Duodenal mucosa (tissue), 2 donors: ENCODE data around the gene ISG20L2.

Experiments used
- H3K27ac ChIP-seq: one replicate; pipeline ENCODE4 v1.7.0; 2013; ENCODE audit warnings: low read depth, low read length
- H3K27me3 ChIP-seq, 2 donors: one replicate each; pipeline ENCODE4 v1.7.0; 2013; ENCODE audit warnings: low read length in 2 of 2, control low read depth in 1 of 2; ENCODE audit not compliant: insufficient read depth in 2 of 2, control insufficient read depth in 1 of 2
- H3K36me3 ChIP-seq, 2 donors: one replicate each; pipeline ENCODE4 v1.7.0; 2013; ENCODE audit warnings: low read length in 2 of 2, control low read depth in 1 of 2; ENCODE audit not compliant: insufficient read depth in 2 of 2, control insufficient read depth in 1 of 2
- H3K4me1 ChIP-seq, 2 donors: one replicate each; pipeline ENCODE4 v1.7.0; 2013; ENCODE audit warnings: low read length in 2 of 2, control low read depth in 1 of 2; ENCODE audit not compliant: insufficient read depth in 2 of 2, control insufficient read depth in 1 of 2
- H3K4me3 ChIP-seq, 2 donors: one replicate each; pipeline ENCODE4 v1.7.0; 2013; ENCODE audit warnings: low read length in 2 of 2, low read depth in 1 of 2
- H3K9ac ChIP-seq, 2 donors: one replicate each; pipeline ENCODE4 v1.7.0; 2013; ENCODE audit warnings: low read length in 2 of 2, low read depth in 1 of 2
- H3K9me3 ChIP-seq, 2 donors: one replicate each; pipeline ENCODE4 v1.7.0; 2013; ENCODE audit warnings: low read length in 2 of 2, control low read depth in 1 of 2; ENCODE audit not compliant: control insufficient read depth in 1 of 2

Gene ISG20L2

DNA sequence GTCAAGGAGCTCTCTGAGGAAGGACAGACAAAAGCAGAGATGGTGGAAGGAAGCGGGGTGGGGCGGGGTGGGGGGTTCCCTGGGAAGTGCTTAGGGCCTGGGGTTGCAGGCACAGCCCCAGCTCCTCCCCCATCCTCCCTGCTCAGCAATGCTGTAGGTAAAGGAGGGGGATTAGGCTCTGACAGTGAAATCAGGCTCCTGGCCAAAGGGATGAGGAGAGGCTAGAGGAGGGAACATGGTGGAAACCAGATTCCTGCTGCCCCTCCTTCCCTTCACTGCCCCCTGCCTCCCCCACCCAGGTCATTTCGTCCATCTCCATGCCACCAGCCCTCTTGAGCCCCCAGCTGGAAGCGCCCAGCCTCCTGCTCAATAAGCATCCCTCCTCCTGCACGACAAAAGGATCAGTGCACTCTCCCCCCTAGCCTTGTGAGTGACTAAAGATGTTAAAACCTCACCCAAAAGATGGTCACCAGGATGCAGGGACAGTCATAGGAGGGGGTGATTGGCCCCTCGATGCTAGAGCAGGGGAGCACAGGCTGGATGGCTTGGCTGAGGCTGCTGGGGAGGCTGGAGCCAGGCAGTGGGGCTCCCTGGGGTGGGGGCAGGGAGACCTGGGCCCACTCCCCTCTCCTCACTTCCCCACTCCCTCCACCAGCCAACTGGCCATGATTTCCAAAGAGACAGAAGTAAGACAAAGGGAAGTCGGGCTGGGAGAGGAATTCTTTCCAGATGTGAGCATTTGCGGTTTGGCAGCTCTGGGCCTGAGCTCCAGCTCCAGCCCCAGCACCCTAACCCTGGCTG lies 20.9 kb downstream of the ISG20L2 start:
- no peak overlapping the region for H3K4me3 ChIP-seq
- H3K27me3 ChIP-seq: peaks cover 26 to 31% of the 10 kb centered on the region in 2 donors
- no peaks in the 10 kb centered on the region for H3K36me3 ChIP-seq
- H3K9ac ChIP-seq: no peak overlapping the region
- peaks cover 30 to 42% of the 10 kb centered on the region in 2 donors for H3K4me1 ChIP-seq
- no peak overlapping the region for H3K27ac ChIP-seq
- no peaks in the 10 kb centered on the region for H3K9me3 ChIP-seq

DNA sequence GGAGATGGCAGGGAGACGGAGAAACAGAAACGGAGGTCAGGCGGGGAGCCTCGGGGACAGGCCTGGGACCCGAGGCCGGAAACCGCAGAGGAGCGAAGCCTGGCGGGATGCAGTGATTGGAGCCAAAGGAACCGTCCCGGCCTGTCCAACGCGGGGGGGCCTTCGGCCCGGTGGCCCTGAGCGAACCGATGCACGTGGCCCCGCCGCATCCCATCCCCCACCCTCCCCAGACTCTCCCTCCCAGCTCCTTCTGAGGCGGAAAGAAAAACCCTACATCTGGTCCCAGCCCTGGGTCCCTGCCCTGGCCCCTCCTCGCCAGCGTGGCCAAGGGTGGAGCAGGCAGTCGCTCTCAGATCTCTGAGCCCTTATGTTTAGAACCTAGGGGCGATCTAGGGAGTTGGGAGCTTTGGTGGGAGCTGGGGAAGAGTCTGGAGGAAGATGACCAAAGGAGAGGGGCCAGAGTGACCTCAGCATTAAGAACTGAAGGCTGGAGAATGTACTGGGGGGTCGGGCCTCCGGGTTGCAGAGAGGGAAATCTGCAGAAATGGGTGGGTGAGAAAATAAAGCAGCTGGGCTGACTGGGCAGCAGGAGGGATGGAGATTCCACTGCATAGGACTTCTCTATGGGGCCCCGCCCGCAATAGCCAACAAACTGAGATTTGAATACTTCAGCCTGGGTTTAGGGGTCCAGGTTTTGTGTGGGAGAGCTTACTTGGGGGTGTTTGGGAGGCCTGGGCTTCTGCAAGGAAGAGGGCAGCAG lies 21.7 kb downstream of the ISG20L2 start:
- Histone ChIP-seq H3K4me3 (peak overlapping the region; percentile 65 to 68), H3K27me3 (peaks cover 26 to 31% of the 10 kb centered on the region in 2 donors), H3K4me1 (peaks cover 30 to 42% of the 10 kb centered on the region in 2 donors), H3K9ac (peak overlapping the region; percentile 37 to 51), H3K36me3 (no peaks in the 10 kb centered on the region), H3K9me3 (no peaks in the 10 kb centered on the region), H3K27ac (no peak overlapping the region)

DNA sequence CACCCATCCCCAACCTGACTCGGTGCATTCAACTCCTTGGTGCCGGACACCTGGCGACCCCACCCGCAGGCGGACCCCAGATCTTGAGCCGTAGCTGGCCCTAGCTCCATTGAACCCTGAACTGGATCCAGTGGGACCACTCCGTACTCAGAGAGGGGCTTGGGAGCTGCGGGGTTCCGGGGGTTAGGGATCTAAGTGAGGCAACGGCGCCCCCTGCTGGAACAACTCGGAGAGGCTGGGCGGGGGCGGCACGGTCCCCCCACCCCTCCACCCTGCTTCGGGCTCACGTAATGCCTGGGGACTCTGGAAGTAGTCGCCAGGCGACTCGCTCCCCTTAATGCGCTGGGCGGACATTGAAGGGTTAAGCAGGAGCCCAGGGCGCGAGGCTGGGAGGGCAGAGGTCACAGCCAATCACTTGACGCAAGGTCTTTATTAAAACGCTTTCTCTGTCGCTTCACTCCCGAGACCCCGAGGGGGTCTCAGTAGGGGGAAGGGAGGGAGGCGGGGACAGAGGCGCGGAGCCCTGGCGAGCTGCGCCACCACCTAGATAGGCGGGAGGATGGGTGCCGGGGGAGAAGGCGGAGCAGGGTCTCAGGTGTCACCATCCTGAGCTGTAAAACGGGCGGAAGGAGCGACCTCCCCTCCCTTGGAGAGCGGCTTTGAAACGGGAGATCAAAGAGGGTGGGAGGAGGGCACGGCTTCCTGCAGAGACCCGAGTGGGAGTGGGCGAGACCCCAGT lies 22.5 kb downstream of the ISG20L2 start:
- H3K27me3 ChIP-seq: peaks cover 31% of the 10 kb centered on the region in 2 donors
- peak overlapping the region; percentile 65 to 68 for H3K4me3 ChIP-seq
- no peaks in the 10 kb centered on the region for H3K36me3 ChIP-seq
- peaks cover 30 to 42% of the 10 kb centered on the region in 2 donors for H3K4me1 ChIP-seq
- peak overlapping the region; percentile 37 to 51 for H3K9ac ChIP-seq
- H3K27ac ChIP-seq: no peak overlapping the region
- H3K9me3 ChIP-seq: no peaks in the 10 kb centered on the region

DNA sequence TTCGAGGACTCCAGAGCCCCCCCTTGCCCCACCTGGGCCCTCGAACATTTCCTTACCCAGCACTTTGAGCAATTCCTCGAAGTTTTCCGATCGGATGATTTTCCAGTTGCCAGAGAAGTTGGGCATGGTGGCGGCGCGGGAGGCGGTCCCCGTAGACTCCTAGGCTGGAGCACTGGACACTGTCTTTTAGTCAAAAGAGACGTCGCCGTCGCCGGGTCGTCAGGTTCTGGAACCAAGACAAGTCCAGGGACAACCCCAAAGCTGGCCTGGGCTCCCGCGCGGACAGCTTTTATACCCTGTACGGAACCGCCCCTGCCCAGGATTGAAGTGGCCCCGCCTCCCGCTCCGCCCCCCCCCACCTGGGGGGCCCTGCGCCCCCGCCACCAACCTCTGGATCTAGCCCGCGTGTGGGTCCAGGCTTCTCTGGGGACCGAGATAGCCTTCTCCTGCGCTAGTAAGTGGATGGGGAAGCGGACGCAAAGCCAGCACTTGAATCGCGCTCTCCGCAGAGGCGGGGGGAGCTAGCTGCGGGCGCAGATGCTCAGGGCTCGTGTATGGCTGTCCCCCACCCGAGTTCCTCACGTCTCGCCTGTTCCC lies 23.1 kb downstream of the ISG20L2 start, which contains the start of gene CRABP2:
TSS of gene CRABP2 (minus strand) at position 263 of the 597 bp plus-strand sequence. CDS start at position 126, 137 bp downstream.
- Histone ChIP-seq H3K27ac (no peak within 1 kb of the TSS), H3K4me1 (peaks cover 30 to 39% of the 10 kb centered on the region in 2 donors), H3K9ac (peak within 1 kb of the TSS; percentile 37 to 51), H3K9me3 (no peaks in the 10 kb centered on the region), H3K36me3 (no peaks in the 10 kb centered on the region), H3K4me3 (peak within 1 kb of the TSS; percentile 65 to 68), H3K27me3 (peaks cover 31% of the 10 kb centered on the region in 2 donors)

DNA sequence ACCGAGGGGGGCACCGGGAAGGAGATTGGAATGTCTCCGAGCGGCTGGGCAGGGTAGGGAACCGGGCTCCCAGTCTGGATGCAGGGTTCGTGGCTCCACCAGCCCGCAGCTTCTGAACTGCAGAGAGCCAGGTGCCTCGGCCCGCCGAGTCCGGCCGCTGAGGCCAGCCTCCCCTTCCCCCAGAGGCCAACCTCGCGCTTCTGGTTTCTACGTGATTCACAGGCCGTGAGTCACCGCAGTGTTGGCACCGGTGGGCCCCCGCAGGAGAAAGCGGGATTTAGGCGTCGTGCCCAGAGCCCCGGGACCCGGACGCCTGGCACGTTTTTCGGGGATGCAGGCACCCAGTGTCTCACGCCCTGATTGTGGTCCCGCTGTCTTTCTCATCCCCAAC lies 23.6 kb downstream of the ISG20L2 start:
- Histone ChIP-seq H3K9ac (peak overlapping the region in 1 of 2 donors; percentile 37), H3K4me1 (peaks cover 30 to 34% of the 10 kb centered on the region in 2 donors), H3K36me3 (no peaks in the 10 kb centered on the region), H3K27ac (no peak overlapping the region), H3K9me3 (no peaks in the 10 kb centered on the region), H3K27me3 (peaks cover 31% of the 10 kb centered on the region in 2 donors), H3K4me3 (peak overlapping the region; percentile 12 to 68)

DNA sequence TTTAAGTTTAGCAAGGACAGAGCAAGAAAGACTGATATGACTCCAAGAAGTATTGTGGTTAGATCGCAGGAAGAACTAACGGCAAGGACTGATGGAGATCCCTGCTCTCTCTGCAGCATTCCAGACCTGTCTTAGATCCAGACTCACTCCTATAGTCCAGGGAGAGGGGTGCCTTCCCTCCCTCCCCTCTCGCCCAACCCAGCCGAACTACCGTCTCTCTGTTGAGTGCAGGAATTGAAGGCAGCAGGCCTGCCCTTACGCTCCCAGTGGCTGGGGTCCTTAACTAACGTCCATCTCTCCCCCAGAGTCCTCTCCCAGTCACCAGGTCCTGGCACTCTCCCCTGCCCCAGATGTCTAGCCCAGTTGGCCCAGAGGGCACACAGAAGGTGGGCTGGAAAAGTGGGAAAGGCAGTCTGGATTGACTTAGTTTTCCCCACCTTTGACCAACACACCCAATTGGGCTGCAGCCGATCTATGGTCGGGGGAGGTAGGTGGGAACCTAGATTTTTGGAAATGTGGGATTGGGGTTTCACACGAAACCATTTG lies 24.3 kb downstream of the ISG20L2 start:
- Histone ChIP-seq H3K4me3 (no peak overlapping the region), H3K9ac (no peak overlapping the region), H3K27ac (no peak overlapping the region), H3K36me3 (no peaks in the 10 kb centered on the region), H3K27me3 (peaks cover 31% of the 10 kb centered on the region in 2 donors), H3K4me1 (peaks cover 29 to 30% of the 10 kb centered on the region in 2 donors), H3K9me3 (no peaks in the 10 kb centered on the region)

DNA sequence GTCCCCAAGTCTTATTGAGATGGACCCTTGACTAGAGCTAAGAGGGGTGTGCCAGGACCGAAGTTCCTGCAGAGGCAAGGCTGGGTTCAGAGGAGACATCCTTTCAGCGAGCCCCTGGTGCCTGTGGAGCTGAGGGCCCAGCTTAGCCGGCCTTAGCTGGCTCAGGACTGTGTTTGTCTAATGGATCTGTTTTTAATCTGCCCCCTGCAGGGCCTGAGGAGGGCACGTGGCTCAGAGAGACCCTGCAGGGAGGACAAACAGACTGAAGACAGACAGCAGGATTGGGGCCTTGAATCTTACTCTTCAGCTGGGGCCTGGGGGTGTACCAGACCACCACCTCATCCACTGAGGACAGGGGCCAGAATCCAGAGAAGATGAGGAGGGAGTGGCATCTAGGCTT lies 24.8 kb downstream of the ISG20L2 start:
- Histone ChIP-seq H3K27ac (no peak overlapping the region), H3K4me3 (no peak overlapping the region), H3K36me3 (no peaks in the 10 kb centered on the region), H3K9me3 (no peaks in the 10 kb centered on the region), H3K27me3 (peaks cover 31% of the 10 kb centered on the region in 2 donors), H3K9ac (no peak overlapping the region), H3K4me1 (peaks cover 29 to 30% of the 10 kb centered on the region in 2 donors)

DNA sequence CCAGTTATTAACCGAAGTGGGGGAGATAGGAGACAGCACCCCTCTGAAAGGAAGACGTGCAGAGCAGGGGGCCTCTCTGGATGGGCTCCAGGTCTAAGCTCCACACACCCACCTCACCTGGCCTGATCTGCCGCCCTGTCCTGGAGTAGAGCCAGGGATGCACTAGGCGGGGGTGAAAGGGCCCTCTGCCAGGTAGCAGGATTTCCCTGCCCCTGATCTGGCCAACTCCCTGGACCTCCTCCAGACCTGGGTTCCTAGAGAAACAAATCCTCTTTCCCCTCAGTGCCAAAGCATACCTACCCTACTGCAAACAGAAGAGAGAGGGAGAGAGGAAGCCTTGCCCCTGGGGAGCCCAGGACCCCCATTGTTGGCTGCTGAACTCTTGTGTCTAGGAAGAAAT lies 25.2 kb downstream of the ISG20L2 start:
- Histone ChIP-seq H3K36me3 (no peaks in the 10 kb centered on the region), H3K9ac (no peak overlapping the region), H3K4me1 (peaks cover 28 to 29% of the 10 kb centered on the region in 2 donors), H3K4me3 (no peak overlapping the region), H3K27ac (no peak overlapping the region), H3K27me3 (peaks cover 31% of the 10 kb centered on the region in 2 donors), H3K9me3 (no peaks in the 10 kb centered on the region)

DNA sequence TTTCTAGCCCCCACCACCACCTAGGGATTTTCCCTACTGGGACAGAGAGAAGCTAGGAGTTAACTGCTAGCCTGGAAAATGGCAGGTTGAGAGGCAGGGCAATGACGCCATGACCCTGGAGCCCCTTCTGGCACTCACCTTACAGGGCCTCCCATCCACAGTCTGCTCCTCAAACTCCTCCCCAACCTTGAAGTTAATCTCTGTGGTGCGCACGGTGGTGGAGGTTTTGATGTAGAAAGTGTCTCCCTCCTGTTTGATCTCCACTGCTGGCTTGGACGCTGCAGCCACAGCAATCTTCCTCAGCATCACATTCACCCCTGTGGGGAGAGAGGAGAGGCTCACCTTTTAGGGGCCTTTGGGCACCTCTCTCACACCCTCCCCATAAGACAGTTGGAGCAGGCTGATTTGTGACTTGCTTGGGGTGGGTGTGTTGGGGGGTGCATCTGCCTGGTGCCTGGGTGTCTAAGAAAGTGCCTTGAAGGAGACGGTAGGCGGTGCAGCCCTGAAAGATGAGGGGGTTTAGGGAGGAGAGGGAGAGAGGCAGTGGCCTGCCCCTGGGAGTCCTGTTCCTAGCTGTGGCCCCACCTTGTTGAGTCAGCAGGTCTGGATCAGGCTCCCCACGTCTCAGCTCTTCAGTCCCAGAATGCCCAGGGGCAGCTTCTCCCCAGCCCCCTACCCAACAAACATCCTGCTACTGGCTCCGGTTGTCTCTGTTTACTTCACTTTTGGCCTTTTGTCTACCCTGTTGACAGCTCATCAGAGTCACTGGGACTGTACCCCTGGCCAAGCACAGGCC lies 27.6 kb downstream of the ISG20L2 start:
- Histone ChIP-seq H3K27me3 (peaks cover 29 to 31% of the 10 kb centered on the region in 2 donors), H3K9ac (no peak overlapping the region), H3K4me1 (peaks cover 14 to 18% of the 10 kb centered on the region in 2 donors), H3K27ac (no peak overlapping the region), H3K4me3 (no peak overlapping the region), H3K9me3 (no peaks in the 10 kb centered on the region), H3K36me3 (no peaks in the 10 kb centered on the region)
